GM23248 (cell line): Measurements from ENCODE around the gene BCL2A1.

Experiments
- EZH2 ChIP-seq: fragments of 200-600 bp; sonication (generic); IDR thresholded peaks from 2 replicates; pipeline ENCODE4 v1.6.1; 2018; ENCODE audit warnings: antibody characterized with exemption, mild to moderate bottlenecking; ENCODE audit not compliant: insufficient read depth, poor library complexity, severe bottlenecking
- EZH2phosphoT487 ChIP-seq: fragments of 200-600 bp; sonication (generic); IDR thresholded peaks from 2 replicates; pipeline ENCODE4 v1.6.1; 2018; ENCODE audit warnings: antibody characterized with exemption, moderate library complexity, mild to moderate bottlenecking, low read depth; ENCODE audit not compliant: insufficient read depth

GRCh38 chr15:79981831-79982455 is 10.9 kb upstream of the BCL2A1 start:
- no peak for TF ChIP-seq EZH2
- TF ChIP-seq EZH2phosphoT487, result no peak
